Measurements from ENCODE around the gene DIPK1A. TPM values are rescaled to one million over a fixed set of nuclear protein-coding genes. Genes with fewer than 3 reads are reported as not detected.
"Not testable (repeated sequence)": the region's sequence is repeated elsewhere in the genome, so short reads cannot be mapped to it uniquely, and the experiment has no call there.

Gene DIPK1A
- total RNA-seq, 1 donor from 2014 or later: 7.3 TPM

- ATAC-seq; DNase-seq; intact Hi-C loops (cut with micrococcal nuclease): not testable (repeated sequence)
These were observed 63.2 kb downstream of the DIPK1A start for GRCh38 chr1:92898053-92898452.

DNA sequence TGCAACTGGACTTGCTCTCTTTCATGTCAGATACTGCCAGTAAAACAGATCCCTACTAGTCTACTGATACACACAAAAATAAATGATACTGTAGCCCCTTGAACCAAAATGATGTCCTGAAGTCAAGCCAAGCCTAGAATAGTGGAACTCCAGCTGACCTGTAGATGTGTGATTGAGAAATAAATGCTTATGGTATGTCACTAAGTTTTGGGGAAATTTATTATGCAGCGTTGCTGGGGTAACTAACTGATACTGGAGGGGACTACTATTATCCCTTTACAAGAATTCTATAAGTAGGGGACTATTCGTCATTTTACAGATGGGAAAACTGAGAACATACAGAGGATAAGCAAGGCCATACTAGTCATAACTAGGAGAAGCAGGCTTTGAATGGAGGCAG is 73.8 kb downstream of the DIPK1A start:
- no peak for ATAC-seq
- intact Hi-C loops (cut with micrococcal nuclease): no loop called here
- DNase-seq: no peak

DNA sequence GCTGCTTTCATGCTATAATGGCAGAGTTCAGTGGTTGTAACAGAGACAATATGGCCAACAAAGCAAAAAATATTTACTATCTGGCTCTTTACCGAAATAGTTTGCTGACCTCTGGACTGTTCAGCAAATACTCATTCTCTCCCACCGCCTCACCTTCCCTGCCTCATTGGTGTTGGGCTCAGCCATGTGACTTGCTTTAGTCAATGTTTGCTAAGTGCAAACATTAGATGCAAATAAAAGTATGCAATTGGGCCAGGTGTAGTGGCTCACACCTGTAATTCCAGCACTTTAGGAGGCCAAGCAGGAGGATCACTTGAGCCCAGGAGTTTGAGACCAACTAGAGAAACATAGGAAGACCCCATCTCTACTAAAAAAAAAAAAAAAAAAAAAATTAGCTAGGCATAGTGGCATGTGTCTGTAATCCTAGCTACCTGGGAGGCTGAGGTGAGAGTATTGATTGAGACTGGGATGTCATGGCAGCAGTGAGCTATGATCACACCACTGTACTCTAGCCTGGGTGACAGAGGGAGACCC is 74.3 kb downstream of the DIPK1A start:
- ATAC-seq: no peak
- intact Hi-C loops (cut with micrococcal nuclease): no loop called here

DNA sequence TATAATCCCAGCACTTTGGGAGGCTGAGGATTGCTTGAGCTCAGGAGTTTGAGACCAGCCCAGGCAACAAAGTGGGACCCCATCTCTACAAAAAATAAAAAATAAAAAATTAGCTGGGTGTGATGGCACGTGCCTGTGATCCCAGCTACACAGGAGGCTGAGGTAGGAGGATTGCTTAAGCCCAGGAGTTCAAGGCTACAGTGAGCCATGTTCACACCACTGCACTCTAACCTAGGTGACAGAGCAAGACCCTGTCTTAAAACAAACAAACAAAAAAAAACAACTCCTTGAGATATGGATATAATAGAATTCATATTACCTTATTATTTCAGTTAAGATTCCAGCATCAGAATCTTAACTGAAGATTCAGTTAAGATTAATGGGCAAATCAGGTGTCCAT is 77.1 kb downstream of the DIPK1A start:
- ATAC-seq (no peak), DNase-seq (no peak)
- intact Hi-C loops (cut with micrococcal nuclease): no loop called here

More for the DNA sequence above, 74.3 kb downstream of the DIPK1A start:
- no peak for DNase-seq

GRCh38 chr1:92883297-92883696 is 78.0 kb downstream of the DIPK1A start:
- ATAC-seq (no peak), DNase-seq (no peak)
- intact Hi-C loops (cut with micrococcal nuclease): no loop called here

DNA sequence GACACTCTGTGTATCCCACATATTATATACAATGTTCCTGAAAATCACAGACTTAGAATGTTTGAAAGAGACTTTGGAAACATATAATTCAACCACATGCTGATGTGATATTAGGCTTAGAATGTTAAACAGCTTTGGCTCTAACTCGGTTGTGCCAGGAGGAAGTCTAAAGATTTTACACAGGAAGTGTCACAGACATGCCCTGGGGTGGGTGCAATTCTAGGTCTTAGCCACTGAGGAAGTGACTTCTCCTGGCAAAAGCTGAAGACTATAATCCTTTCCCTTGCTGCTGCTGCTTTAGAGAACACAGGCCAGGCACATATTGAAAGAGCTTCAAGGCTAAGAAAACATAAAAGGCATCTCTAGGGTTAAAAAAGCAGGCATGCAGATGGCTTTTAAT is 78.4 kb downstream of the DIPK1A start:
- ATAC-seq (no peak), DNase-seq (no peak)
- intact Hi-C loops (cut with micrococcal nuclease): no loop called here

GRCh38 chr1:92881391-92881790 is 79.9 kb downstream of the DIPK1A start:
- intact Hi-C loops (cut with micrococcal nuclease): no loop called here
- DNase-seq: no peak
- no peak for ATAC-seq

GRCh38 chr1:92879316-92879968 is 81.8 kb downstream of the DIPK1A start:
- intact Hi-C loops (cut with micrococcal nuclease): no loop called here
- DNase-seq (no peak), ATAC-seq (no peak)

DNA sequence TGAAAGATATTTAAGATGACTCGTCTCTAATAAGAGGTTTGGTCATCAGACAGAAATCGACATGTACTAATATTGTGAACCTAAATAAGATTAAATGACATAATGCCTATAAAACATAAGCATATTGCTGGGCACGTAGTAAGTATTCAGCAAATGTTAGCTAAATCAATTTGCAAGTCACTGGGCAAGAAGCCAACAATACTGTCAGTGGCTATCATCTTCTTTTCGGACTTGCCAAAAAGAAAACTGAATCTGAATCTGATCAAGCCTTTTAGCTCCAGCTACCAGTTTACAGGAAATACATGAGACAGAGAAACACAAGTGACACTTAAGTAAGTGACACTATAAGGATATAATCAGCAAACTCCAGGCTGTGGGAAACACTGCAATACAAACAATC is 83.5 kb downstream of the DIPK1A start:
- DNase-seq (no peak), ATAC-seq (no peak)
- intact Hi-C loops (cut with micrococcal nuclease): no loop called here

- no peak for ATAC-seq
- no peak for DNase-seq
These were observed 84.1 kb downstream of the DIPK1A start for GRCh38 chr1:92877081-92877711.

DNA sequence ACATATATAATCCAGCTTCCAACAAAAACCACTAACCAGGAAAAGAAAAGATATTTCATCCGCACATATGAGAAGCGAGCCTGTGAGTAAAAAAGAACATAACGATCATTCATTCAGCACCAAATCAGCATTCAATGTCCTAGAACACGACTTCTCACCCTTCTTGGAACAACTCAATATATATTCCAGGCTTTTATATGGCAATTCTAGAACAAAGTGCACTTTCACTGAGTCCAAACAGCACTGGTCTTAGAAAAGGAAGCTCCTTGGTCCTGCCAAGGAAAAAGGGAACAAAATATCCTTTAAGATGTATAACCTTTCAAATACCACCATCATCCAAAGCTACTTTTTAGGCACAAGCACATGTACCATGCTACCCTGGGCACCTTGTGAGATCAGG is 84.9 kb downstream of the DIPK1A start:
- ATAC-seq: no peak
- intact Hi-C loops (cut with micrococcal nuclease): no loop called here

More at GRCh38 chr1:92877081-92877711, 84.1 kb downstream of the DIPK1A start:
- intact Hi-C loops (cut with micrococcal nuclease): no loop called here

GRCh38 chr1:92874987-92875386 is 86.3 kb downstream of the DIPK1A start:
- DNase-seq (no peak), ATAC-seq (no peak)
- intact Hi-C loops (cut with micrococcal nuclease): no loop called here

More for the DNA sequence above, 84.9 kb downstream of the DIPK1A start:
- DNase-seq: no peak

DNA sequence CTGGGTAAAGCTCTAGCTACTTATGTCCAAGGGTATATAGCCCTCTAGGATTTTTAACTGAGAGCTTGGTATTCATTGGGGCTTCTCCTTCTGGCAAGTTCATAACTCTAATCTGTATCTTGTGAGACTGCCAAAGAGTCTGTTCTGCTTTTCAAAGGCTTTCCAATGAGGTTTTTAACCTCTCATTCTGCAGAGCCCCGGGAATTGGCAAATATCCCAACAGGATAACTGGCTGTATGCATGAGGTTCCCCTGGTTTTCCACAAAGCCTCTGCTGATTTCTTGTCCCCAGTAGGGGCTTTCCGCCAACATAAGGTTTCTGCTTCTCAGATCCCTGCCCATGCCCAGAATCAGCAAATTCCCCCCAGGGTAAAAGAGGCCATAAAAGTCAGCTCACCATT is 88.5 kb downstream of the DIPK1A start:
- intact Hi-C loops (cut with micrococcal nuclease): no loop called here
- ATAC-seq: no peak
- no peak for DNase-seq

- intact Hi-C loops (cut with micrococcal nuclease): no loop called here
- no peak for ATAC-seq
These were observed 90.7 kb downstream of the DIPK1A start for GRCh38 chr1:92870591-92870990.

DNA sequence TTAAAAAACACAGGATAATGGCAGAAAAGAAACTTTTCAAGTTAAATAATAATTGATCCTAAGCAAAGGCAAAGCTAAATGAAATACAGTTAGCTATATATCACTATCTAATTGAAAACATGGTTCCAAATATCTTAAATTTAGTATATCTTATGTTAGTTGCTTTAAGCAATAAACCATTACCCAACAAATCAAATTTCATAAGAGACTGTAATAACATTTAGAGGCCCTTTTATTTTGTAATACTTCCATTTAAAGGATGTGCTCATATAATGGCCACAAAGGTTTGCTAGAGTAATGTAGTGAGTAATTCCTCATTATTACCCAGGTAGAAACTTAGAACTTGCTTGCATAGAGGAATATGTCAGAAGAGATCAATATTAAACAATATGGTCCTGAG is 97.1 kb downstream of the DIPK1A start:
- intact Hi-C loops (cut with micrococcal nuclease): no loop called here

More at GRCh38 chr1:92870591-92870990, 90.7 kb downstream of the DIPK1A start:
- DNase-seq: no peak

GRCh38 chr1:92862605-92863004 is 98.7 kb downstream of the DIPK1A start:
- DNase-seq (no peak), ATAC-seq (no peak)
- intact Hi-C loops (cut with micrococcal nuclease): no loop called here

More for the DNA sequence above, 97.1 kb downstream of the DIPK1A start:
- ATAC-seq (no peak), DNase-seq (no peak)

- DNase-seq (no peak), ATAC-seq (peak; percentile 63)
- intact Hi-C loops (cut with micrococcal nuclease): loop anchor here (1.0 to 2.0 kb wide), 2 partner anchors 131 to 135 kb away; no protein-coding TSS in a partner anchor
These were observed 101.7 kb downstream of the DIPK1A start for GRCh38 chr1:92859400-92860039.

DNA sequence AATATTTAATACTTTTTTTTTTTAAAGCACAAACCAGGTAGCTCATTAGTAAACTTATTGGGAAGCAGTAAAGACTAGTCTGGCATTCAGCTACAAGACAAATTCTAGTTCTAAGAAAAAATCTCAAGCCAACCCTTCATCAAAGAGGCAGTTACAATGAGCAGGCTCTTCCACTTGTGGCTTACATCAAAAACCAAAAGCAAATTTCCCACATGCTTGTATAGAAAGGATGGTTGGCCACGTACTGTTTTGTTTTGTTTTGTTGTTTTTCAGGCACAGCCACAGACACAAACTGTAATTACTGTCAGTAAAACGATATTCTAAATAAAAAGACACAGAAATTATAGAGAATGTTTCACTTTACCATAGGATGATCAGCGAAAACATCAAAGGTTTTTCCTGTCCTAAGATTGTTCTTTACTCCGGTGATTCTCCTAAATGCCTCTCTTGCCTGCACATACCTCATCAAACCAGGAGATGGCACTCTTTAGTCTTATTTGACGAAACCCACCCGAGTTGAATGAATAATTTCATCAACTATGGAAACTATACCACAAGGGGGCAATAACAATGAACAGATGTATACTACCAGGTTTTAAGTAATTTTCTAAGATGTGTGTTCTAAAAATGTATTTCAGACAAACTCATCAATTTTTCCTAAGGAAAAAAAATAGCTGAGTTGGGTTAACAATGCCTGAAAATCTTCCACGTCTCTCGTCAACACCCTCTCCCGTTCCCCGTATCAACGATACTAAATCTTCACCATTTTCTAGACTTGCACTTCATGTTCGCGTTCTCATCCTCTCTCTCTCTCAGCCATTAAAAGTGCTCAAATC is 102.5 kb downstream of the DIPK1A start:
- DNase-seq: no peak
- intact Hi-C loops (cut with micrococcal nuclease): loop anchor here (2.0 kb wide), 1 partner anchor 136 kb away; no protein-coding TSS in a partner anchor

GRCh38 chr1:92857817-92858216 is 103.4 kb downstream of the DIPK1A start:
- intact Hi-C loops (cut with micrococcal nuclease): loop anchor here (2.0 kb wide), 1 partner anchor 137 kb away; no protein-coding TSS in a partner anchor
- DNase-seq: no peak
- ATAC-seq: no peak

More for the DNA sequence above, 102.5 kb downstream of the DIPK1A start:
- ATAC-seq: peak; percentile 87
